Neural crest cell (in vitro differentiated cells): Measurements from ENCODE around the gene DCHS1. TPM values are rescaled to one million over a fixed set of nuclear protein-coding genes. Genes with fewer than 3 reads are reported as not detected.

Experiments
- DNase-seq: peaks from one replicate; pipeline ENCODE4 v3.0.0; 2021; ENCODE audit warnings: low read depth, mixed read lengths, low spot score
- H3K27ac Mint-ChIP-seq: one replicate; pipeline ENCODE4 v1.8.0; 2021; ENCODE audit warnings: mild to moderate bottlenecking, mixed read lengths; ENCODE audit not compliant: unreplicated experiment
- H3K27me3 Mint-ChIP-seq: 2 replicates; pipeline ENCODE4 v1.8.0; 2021; ENCODE audit warnings: low read depth, mild to moderate bottlenecking, mixed read lengths
- H3K36me3 Mint-ChIP-seq: 2 replicates; pipeline ENCODE4 v1.8.0; 2021; ENCODE audit warnings: low read depth, mild to moderate bottlenecking, mixed read lengths
- H3K4me1 Mint-ChIP-seq: 2 replicates; pipeline ENCODE4 v1.8.0; 2021; ENCODE audit warnings: mixed read lengths
- H3K4me3 Mint-ChIP-seq: one replicate; pipeline ENCODE4 v1.8.0; 2021; ENCODE audit warnings: mild to moderate bottlenecking, mixed read lengths
- H3K9me3 Mint-ChIP-seq: 2 replicates; pipeline ENCODE4 v1.8.0; 2021; ENCODE audit warnings: mixed read lengths
- total RNA-seq: library from RNA; stranded (reverse); gene quantifications from 2 replicates; pipeline ENCODE4 v1.2.1, GENCODE V29; 2021
- TF ChIP-seq, protein P1 (sequence below): fragments of 200-600 bp; sonication (generic); conservative IDR thresholded peaks from 2 replicates; pipeline ENCODE4 v1.5.0; 2021; ENCODE audit warnings: antibody characterized with exemption, mild to moderate bottlenecking

DCHS1 gene
- total RNA-seq, 1 donor from 2014 or later: 40.4 TPM

DNA sequence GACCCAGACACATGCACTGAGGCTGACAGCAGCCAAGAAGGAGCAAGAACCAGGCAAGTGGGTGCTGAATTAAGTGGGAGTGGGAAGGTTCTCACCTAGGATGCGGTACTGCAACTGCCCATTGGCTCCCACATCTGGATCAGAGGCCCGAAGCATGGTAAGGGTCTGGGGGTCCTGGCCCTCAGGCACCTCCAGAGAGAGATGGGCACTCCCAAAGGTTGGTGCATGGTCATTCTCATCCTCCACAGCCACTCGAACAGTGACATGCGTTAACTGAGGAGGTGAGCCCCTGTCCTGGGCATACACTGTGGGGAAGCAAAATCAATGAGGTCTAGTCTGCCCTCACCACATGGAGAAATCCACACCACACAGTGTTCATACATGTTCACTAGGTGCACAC lies 27.1 kb downstream of the DCHS1 start:
- no peak for DNase-seq
- H3K36me3 Mint-ChIP-seq: peaks cover 32% of the 10 kb centered on the region
- H3K9me3 Mint-ChIP-seq: no peaks in the 10 kb centered on the region
- no peak overlapping the region for H3K4me3 Mint-ChIP-seq
- H3K27ac Mint-ChIP-seq: no peak overlapping the region
- peaks cover 14% of the 10 kb centered on the region for H3K27me3 Mint-ChIP-seq
- TF ChIP-seq, protein P1, sequence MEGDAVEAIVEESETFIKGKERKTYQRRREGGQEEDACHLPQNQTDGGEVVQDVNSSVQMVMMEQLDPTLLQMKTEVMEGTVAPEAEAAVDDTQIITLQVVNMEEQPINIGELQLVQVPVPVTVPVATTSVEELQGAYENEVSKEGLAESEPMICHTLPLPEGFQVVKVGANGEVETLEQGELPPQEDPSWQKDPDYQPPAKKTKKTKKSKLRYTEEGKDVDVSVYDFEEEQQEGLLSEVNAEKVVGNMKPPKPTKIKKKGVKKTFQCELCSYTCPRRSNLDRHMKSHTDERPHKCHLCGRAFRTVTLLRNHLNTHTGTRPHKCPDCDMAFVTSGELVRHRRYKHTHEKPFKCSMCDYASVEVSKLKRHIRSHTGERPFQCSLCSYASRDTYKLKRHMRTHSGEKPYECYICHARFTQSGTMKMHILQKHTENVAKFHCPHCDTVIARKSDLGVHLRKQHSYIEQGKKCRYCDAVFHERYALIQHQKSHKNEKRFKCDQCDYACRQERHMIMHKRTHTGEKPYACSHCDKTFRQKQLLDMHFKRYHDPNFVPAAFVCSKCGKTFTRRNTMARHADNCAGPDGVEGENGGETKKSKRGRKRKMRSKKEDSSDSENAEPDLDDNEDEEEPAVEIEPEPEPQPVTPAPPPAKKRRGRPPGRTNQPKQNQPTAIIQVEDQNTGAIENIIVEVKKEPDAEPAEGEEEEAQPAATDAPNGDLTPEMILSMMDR: no peak
- H3K4me1 Mint-ChIP-seq: no peaks in the 10 kb centered on the region

DNA sequence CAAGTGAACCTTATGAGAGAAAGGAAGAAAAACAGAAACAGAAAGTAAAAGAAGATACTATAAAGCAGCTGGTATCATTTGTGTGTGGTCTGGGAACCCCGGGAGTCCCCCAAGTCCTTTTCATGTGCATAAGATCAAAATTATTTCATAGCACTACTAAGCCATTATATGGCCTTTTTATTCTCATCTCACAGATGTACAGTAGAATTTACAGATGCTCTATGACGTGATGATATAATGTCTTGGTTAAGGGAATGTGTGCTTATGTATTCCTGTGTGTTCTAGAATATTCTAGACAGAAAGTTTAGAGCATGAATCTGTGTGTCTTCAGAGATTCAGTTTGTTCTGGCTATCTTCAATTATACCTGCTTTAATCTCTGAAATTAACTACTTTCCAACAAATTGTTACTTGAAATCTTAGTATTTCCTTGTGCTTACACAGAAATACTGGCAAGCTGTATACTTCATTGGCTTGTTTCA lies 27.8 kb downstream of the DCHS1 start:
- no peak overlapping the region for H3K4me3 Mint-ChIP-seq
- no peaks in the 10 kb centered on the region for H3K9me3 Mint-ChIP-seq
- TF ChIP-seq, protein P1: no peak
- peaks cover 29% of the 10 kb centered on the region for H3K36me3 Mint-ChIP-seq
- no peaks in the 10 kb centered on the region for H3K4me1 Mint-ChIP-seq
- peaks cover 14% of the 10 kb centered on the region for H3K27me3 Mint-ChIP-seq
- no peak for DNase-seq
- H3K27ac Mint-ChIP-seq: no peak overlapping the region

DNA sequence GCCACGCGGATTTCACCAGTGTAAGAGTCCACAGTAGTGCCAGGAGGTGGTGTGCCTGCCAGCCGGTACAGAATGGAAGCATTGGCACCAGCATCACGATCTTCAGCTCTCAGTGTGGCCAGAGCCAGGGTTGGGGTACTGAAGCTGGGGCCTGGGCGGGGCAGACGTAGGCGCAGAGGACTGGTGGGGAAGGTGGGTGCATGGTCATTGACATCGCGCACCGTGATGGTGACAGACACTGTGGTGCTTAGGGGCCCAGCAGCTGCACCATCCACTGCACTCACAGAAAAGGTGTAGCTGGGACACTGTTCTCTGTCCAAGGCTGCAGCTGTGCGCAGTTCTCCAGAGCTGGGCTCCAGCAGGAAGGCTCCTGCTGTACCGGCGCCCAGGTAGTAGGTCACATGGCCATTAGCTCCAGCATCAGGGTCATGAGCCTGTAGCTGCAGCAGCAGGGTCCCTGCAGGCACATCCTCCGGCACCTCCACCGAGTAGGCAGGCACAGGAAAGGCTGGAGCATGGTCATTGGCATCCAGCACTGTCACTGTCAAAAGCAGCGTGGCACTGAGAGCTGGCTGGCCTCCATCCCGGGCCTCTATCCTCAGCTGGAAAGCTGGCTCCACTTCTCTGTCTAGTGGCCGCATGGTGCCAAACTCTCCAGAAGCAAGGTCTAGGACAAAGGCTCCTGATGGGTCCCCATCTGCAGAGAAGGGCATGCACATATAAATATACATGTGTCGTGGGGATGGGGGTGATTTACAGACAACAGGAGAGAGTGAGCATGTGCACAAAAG lies 28.4 kb downstream of the DCHS1 start:
- Mint-ChIP-seq H3K4me3 (no peak overlapping the region), H3K9me3 (no peaks in the 10 kb centered on the region), H3K27me3 (peaks cover 14% of the 10 kb centered on the region), H3K4me1 (no peaks in the 10 kb centered on the region), H3K36me3 (peaks cover 29% of the 10 kb centered on the region), H3K27ac (no peak overlapping the region)
- TF ChIP-seq, protein P1: no peak
- no peak for DNase-seq

DNA sequence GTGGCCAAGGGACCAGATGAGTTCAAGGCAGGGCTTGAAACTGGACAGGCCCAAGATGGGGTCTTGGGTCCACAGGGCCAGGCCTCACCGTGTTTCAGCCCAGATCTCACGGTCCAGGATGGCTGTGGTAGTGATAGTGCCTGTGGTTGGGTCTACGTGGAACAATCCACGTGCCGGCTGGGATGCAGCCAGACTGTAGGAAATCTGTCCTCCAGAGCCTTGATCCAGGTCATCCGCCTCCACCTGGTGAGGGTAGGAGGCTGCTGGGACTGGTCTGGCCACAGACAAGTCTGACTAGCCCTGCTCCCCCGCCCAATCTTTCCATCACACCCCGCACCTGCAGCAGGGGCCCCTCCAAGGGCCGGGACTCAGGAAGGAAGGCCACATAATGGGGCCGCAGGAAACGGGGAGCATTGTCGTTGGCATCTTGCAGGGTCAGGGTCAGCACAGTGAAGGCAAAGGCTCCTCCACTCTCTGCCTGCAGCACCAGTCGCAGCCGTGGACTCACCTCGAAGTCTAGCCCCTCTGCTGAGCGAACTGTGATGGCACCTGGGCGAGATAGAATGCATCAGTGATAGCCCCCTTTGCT lies 29.7 kb downstream of the DCHS1 start:
- DNase-seq: no peak
- H3K4me3 Mint-ChIP-seq: no peak overlapping the region
- no peaks in the 10 kb centered on the region for H3K4me1 Mint-ChIP-seq
- TF ChIP-seq, protein P1: no peak
- H3K27ac Mint-ChIP-seq: no peak overlapping the region
- H3K27me3 Mint-ChIP-seq: peaks cover 4% of the 10 kb centered on the region
- peaks cover 19% of the 10 kb centered on the region for H3K36me3 Mint-ChIP-seq
- H3K9me3 Mint-ChIP-seq: no peaks in the 10 kb centered on the region

DNA sequence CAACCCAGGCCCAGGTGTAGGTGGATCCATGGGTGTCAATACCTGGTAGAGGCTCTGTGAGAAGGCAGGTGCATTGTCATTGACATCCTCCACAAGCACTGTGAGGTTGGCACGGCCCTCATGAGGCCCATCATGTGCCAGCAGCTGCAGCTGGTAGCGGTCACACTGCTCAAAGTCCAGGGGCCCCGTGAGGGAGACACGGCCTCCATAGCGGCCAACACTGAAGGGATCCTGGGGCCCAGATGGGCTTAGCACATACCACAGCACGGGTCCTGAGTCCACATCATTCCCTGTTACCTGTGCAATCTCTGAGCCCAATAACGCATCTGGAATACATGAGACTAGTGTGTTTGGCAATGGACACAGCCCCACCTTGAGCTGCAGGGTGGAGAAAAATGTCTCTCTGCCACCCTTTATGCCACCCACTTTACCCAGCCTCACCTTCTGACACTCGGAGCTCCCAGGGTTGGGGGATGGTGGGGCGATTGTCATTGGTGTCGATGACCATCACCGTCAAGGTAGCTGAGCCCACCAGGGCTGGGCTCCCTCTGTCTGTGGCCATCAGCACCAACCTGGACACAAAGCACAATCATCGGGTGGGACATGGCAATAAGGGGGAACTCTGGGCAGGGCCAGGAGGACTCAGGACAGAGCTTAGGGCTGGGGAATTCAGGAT lies 30.3 kb downstream of the DCHS1 start:
- TF ChIP-seq, protein P1: no peak

More for the DNA sequence above, 30.3 kb downstream of the DCHS1 start:
- peaks cover 15% of the 10 kb centered on the region for H3K36me3 Mint-ChIP-seq
- no peaks in the 10 kb centered on the region for H3K9me3 Mint-ChIP-seq
- no peak overlapping the region for H3K4me3 Mint-ChIP-seq
- no peaks in the 10 kb centered on the region for H3K4me1 Mint-ChIP-seq
- H3K27ac Mint-ChIP-seq: no peak overlapping the region
- no peaks in the 10 kb centered on the region for H3K27me3 Mint-ChIP-seq
- DNase-seq: no peak
